DOHH2 (cell line): Measurements from ENCODE around the gene GCGR.

Source experiments
- H3F3A ChIP-seq: fragments of 200-600 bp; sonication (generic), shearing (Covaris generic); 2 replicates; pipeline ENCODE4 v1.6.0; 2016; ENCODE audit warnings: antibody characterized with exemption, mild to moderate bottlenecking; ENCODE audit not compliant: control insufficient read depth, insufficient read depth
- H3K27ac ChIP-seq: fragments of 200-600 bp; sonication (generic); 2 replicates; pipeline ENCODE4 v1.5.1; 2014; ENCODE audit warnings: low read depth, mild to moderate bottlenecking, low read length, moderate library complexity
- H3K27me3 ChIP-seq: fragments of 200-600 bp; sonication (generic); 2 replicates; pipeline ENCODE4 v1.6.1; 2014; ENCODE audit warnings: mild to moderate bottlenecking, low read length, mixed read lengths; ENCODE audit not compliant: control insufficient read depth
- H3K36me3 ChIP-seq: fragments of 200-600 bp; sonication (generic); 2 replicates; pipeline ENCODE4 v1.6.1; 2014; ENCODE audit warnings: mild to moderate bottlenecking, low read length, moderate library complexity, mixed read lengths; ENCODE audit not compliant: control insufficient read depth
- H3K4me1 ChIP-seq: fragments of 200-600 bp; sonication (generic); 2 replicates; pipeline ENCODE4 v1.6.1; 2014; ENCODE audit warnings: mild to moderate bottlenecking, low read length, mixed read lengths; ENCODE audit not compliant: control insufficient read depth
- H3K4me2 ChIP-seq: fragments of 200-600 bp; sonication (generic); 2 replicates; pipeline ENCODE4 v1.6.0; 2014; ENCODE audit warnings: mild to moderate bottlenecking, low read length, moderate library complexity
- H3K4me3 ChIP-seq: fragments of 200-600 bp; sonication (generic); 2 replicates; pipeline ENCODE4 v1.5.1; 2014; ENCODE audit warnings: mild to moderate bottlenecking, low read length, mixed read lengths
- H3K79me2 ChIP-seq: fragments of 200-600 bp; sonication (generic); 2 replicates; pipeline ENCODE4 v1.6.1; 2014; ENCODE audit warnings: mild to moderate bottlenecking, low read length, mixed read lengths; ENCODE audit not compliant: control insufficient read depth
- H3K9me2 ChIP-seq: fragments of 200-600 bp; sonication (generic); replicated peaks from 2 replicates; pipeline ENCODE4 v1.6.1; 2014; ENCODE audit warnings: mild to moderate bottlenecking, low read length, mixed read lengths; ENCODE audit not compliant: control insufficient read depth
- H3K9me3 ChIP-seq: fragments of 200-600 bp; sonication (generic); 2 replicates; pipeline ENCODE4 v1.6.1; 2014; ENCODE audit warnings: antibody characterized with exemption, low read length, mixed read lengths; ENCODE audit not compliant: control insufficient read depth, insufficient read depth
- H4K20me1 ChIP-seq: fragments of 200-600 bp; sonication (generic); 2 replicates; pipeline ENCODE4 v1.6.0; 2014; ENCODE audit warnings: low read depth, mild to moderate bottlenecking, antibody characterized with exemption, low read length, moderate library complexity; ENCODE audit not compliant: control insufficient read depth, insufficient read depth
- CTCF ChIP-seq: fragments of 200-600 bp; sonication (generic); IDR thresholded peaks from one replicate; pipeline ENCODE4 v1.5.1; 2014; ENCODE audit warnings: antibody characterized with exemption, mild to moderate bottlenecking, low read depth, low read length; ENCODE audit not compliant: poor library complexity, severe bottlenecking
- EZH2phosphoT487 ChIP-seq: fragments of 200-600 bp; sonication (generic); IDR thresholded peaks from 2 replicates; pipeline ENCODE4 v1.6.1; 2017; ENCODE audit warnings: borderline replicate concordance, mild to moderate bottlenecking, antibody characterized with exemption, low read length, moderate library complexity, mixed read lengths

Gene GCGR

GRCh38 chr17:81858170-81858966, 54.4 kb downstream of the GCGR start:
- no peak overlapping the region for H3K27ac ChIP-seq
- no peaks in the 10 kb centered on the region for H3K9me2 ChIP-seq
- peaks cover 83% of the 10 kb centered on the region for H3K36me3 ChIP-seq
- H3K4me3 ChIP-seq, result peak overlapping the region; percentile 88; the same call in 1 of the 2 replicates
- peaks cover 31% of the 10 kb centered on the region for H3K4me1 ChIP-seq
- no peaks in the 10 kb centered on the region for H3F3A ChIP-seq
- H3K9me3 ChIP-seq, result no peaks in the 10 kb centered on the region
- H3K79me2 ChIP-seq, result peaks cover 92% of the 10 kb centered on the region
- H3K4me2 ChIP-seq, result peak overlapping the region; percentile 97
- H3K27me3 ChIP-seq, result no peaks in the 10 kb centered on the region
- TF ChIP-seq EZH2phosphoT487 (no peak), CTCF (no peak)
- H4K20me1 ChIP-seq, result peaks cover 26% of the 10 kb centered on the region

GRCh38 chr17:81858967-81859905, 55.3 kb downstream of the GCGR start:
- peaks cover 28% of the 10 kb centered on the region for H4K20me1 ChIP-seq
- H3K4me3 ChIP-seq, result peak overlapping the region; percentile 88
- peaks cover 35% of the 10 kb centered on the region for H3K4me1 ChIP-seq
- H3K9me2 ChIP-seq, result no peaks in the 10 kb centered on the region
- TF ChIP-seq EZH2phosphoT487 (no peak), CTCF (no peak)
- H3K36me3 ChIP-seq, result peaks cover 83% of the 10 kb centered on the region
- H3K9me3 ChIP-seq, result no peaks in the 10 kb centered on the region
- H3K4me2 ChIP-seq, result peak overlapping the region; percentile 97
- H3K27me3 ChIP-seq, result no peaks in the 10 kb centered on the region
- H3K79me2 ChIP-seq, result peaks cover 93% of the 10 kb centered on the region
- H3K27ac ChIP-seq, result no peak overlapping the region
- no peaks in the 10 kb centered on the region for H3F3A ChIP-seq

- Histone ChIP-seq H3K4me2 (peak within 1 kb of the TSS; percentile 97), H3K9me2 (no peaks in the 10 kb centered on the region), H3K27me3 (no peaks in the 10 kb centered on the region), H3K27ac (peak within 1 kb of the TSS; percentile 55), H3K36me3 (peaks cover 77% of the 10 kb centered on the region), H3K79me2 (peaks cover 89% of the 10 kb centered on the region), H4K20me1 (peaks cover 26% of the 10 kb centered on the region), H3F3A (peaks cover 1% of the 10 kb centered on the region; the same call in 1 of the 2 replicates), H3K9me3 (no peaks in the 10 kb centered on the region), H3K4me1 (peaks cover 35% of the 10 kb centered on the region), H3K4me3 (peak within 1 kb of the TSS; percentile 88)
- no peak for TF ChIP-seq CTCF
- TF ChIP-seq EZH2phosphoT487, result no peak
Measured at GRCh38 chr17:81859906-81860755, 56.2 kb downstream of the GCGR start, which contains the start of gene P4HB. P4HB (minus strand) TSS chr17:81860535; CDS start chr17:81860471, 64 bp downstream.
